OCI-LY3 (cell line): ENCODE measurements around the gene INPP5A.

Experiments used
- CTCF ChIP-seq: fragments of 200-600, 300-600 bp; sonication (generic); IDR thresholded peaks from 2 replicates; pipeline ENCODE4 v1.5.1; 2014; ENCODE audit warnings: antibody characterized with exemption, low read length, low read depth
- EZH2phosphoT487 ChIP-seq: fragments of 200-600 bp; shearing (Covaris generic); IDR thresholded peaks from 2 replicates; pipeline ENCODE4 v1.6.1; 2018; ENCODE audit warnings: antibody characterized with exemption, mixed run types, low read depth

GRCh38 chr10:132746386-132746785 lies 208.8 kb downstream of the INPP5A start:
- TF ChIP-seq CTCF (no peak), EZH2phosphoT487 (no peak)
